ENCODE measurements around the gene CACNG4.

DNA sequence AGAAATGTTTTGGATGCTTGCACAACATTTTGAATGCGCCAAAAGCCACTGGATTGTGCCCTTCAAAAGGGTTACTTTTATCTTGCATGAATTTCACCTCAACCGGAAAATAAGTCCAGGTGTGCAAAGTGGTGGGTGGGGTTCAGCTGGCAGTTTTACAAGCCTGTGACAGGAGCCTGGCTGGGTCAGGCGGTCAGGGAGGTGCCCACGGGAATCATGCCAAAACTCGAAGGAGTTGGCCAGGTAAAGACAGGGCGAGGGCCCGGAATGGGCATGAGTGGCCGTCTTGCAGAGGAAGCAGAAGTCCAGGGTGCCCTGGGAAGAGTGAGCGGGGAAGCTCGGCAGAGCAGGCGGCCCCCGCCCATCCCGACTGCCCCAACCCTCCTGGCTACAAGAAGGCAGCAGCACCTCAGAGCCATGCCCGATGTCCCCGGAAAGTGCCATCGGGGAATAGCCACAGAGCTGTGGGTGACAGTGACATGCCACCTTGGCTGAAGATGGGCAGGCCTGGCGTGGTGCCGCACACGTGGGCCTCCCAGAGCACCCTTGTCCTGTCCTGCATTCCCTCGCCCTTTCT, 60.8 kb downstream of the CACNG4 start:
- TF ChIP-seq, protein P1, sequence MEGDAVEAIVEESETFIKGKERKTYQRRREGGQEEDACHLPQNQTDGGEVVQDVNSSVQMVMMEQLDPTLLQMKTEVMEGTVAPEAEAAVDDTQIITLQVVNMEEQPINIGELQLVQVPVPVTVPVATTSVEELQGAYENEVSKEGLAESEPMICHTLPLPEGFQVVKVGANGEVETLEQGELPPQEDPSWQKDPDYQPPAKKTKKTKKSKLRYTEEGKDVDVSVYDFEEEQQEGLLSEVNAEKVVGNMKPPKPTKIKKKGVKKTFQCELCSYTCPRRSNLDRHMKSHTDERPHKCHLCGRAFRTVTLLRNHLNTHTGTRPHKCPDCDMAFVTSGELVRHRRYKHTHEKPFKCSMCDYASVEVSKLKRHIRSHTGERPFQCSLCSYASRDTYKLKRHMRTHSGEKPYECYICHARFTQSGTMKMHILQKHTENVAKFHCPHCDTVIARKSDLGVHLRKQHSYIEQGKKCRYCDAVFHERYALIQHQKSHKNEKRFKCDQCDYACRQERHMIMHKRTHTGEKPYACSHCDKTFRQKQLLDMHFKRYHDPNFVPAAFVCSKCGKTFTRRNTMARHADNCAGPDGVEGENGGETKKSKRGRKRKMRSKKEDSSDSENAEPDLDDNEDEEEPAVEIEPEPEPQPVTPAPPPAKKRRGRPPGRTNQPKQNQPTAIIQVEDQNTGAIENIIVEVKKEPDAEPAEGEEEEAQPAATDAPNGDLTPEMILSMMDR (IDR thresholded peaks at IDR 0.05; ENCODE audit: borderline replicate concordance, extremely low read depth, low read length, poor library complexity, severe bottlenecking), result no peak
- TF ChIP-seq EZH2 (IDR thresholded peaks at IDR 0.05; ENCODE audit: borderline replicate concordance, low read depth, low read length, severe bottlenecking), result no peak

Measured in DND-41 (cell line).